HuH-7 (cell line): Measurements from ENCODE around the gene MLF2.
"Not testable (repeated sequence)": the region's sequence is repeated elsewhere in the genome, so short reads cannot be mapped to it uniquely, and the experiment has no call there.

ENCODE experiments used
- DNase-seq: peaks from one replicate; pipeline ENCODE4 v3.0.0; 2011; ENCODE audit warnings: low spot score

Gene MLF2

GRCh38 chr12:6765048-6765633 is 12.2 kb upstream of the MLF2 start:
- DNase-seq = no peak

- peak; percentile 98 for DNase-seq
Measured at GRCh38 chr12:6764011-6764828, 11.3 kb upstream of the MLF2 start.

- no peak for DNase-seq
Measured at GRCh38 chr12:6763380-6763779, 10.4 kb upstream of the MLF2 start.

GRCh38 chr12:6759741-6760140 is 6.8 kb upstream of the MLF2 start:
- no peak for DNase-seq

GRCh38 chr12:6758506-6759095 is 5.7 kb upstream of the MLF2 start:
- DNase-seq = no peak

GRCh38 chr12:6757028-6757690 is 4.2 kb upstream of the MLF2 start:
- no peak for DNase-seq

GRCh38 chr12:6754411-6754810 is 1.5 kb upstream of the MLF2 start:
- DNase-seq = no peak

GRCh38 chr12:6753772-6754356 is 923 bp upstream of the MLF2 start:
- DNase-seq = no peak

GRCh38 chr12:6752167-6752920 is 597 bp downstream of the MLF2 start:
- DNase-seq = peak; percentile 67

- DNase-seq = no peak
Measured at GRCh38 chr12:6751767-6752166, 1.2 kb downstream of the MLF2 start.

GRCh38 chr12:6750506-6750905 is 2.4 kb downstream of the MLF2 start:
- no peak for DNase-seq

GRCh38 chr12:6748761-6749160 is 4.2 kb downstream of the MLF2 start:
- no peak for DNase-seq

GRCh38 chr12:6747216-6747615 is 5.7 kb downstream of the MLF2 start:
- DNase-seq = no peak

GRCh38 chr12:6745741-6746525 is 7.0 kb downstream of the MLF2 start:
- DNase-seq = no peak

- not testable (repeated sequence) for DNase-seq
Measured at GRCh38 chr12:6743300-6743699, 9.6 kb downstream of the MLF2 start.

GRCh38 chr12:6742834-6743233 is 10.1 kb downstream of the MLF2 start:
- no peak for DNase-seq

- not testable (repeated sequence) for DNase-seq
Measured at GRCh38 chr12:6742080-6742479, 10.9 kb downstream of the MLF2 start.

GRCh38 chr12:6736754-6737153 is 16.2 kb downstream of the MLF2 start:
- no peak for DNase-seq

GRCh38 chr12:6735448-6736191 is 17.3 kb downstream of the MLF2 start:
- peak; percentile 73 for DNase-seq
